Activated naive CD4-positive, alpha-beta T cell treated with Interleukin-2 at 50 U/mL for 16 hours (primary cell): Measurements from ENCODE around the gene SRSF6.
"Not testable (repeated sequence)": the region's sequence is repeated elsewhere in the genome, so short reads cannot be mapped to it uniquely, and the experiment has no call there.

Experiments
- DNase-seq: peaks from one replicate; pipeline ENCODE4 v3.0.0-alpha.2; 2020

SRSF6 gene

DNA sequence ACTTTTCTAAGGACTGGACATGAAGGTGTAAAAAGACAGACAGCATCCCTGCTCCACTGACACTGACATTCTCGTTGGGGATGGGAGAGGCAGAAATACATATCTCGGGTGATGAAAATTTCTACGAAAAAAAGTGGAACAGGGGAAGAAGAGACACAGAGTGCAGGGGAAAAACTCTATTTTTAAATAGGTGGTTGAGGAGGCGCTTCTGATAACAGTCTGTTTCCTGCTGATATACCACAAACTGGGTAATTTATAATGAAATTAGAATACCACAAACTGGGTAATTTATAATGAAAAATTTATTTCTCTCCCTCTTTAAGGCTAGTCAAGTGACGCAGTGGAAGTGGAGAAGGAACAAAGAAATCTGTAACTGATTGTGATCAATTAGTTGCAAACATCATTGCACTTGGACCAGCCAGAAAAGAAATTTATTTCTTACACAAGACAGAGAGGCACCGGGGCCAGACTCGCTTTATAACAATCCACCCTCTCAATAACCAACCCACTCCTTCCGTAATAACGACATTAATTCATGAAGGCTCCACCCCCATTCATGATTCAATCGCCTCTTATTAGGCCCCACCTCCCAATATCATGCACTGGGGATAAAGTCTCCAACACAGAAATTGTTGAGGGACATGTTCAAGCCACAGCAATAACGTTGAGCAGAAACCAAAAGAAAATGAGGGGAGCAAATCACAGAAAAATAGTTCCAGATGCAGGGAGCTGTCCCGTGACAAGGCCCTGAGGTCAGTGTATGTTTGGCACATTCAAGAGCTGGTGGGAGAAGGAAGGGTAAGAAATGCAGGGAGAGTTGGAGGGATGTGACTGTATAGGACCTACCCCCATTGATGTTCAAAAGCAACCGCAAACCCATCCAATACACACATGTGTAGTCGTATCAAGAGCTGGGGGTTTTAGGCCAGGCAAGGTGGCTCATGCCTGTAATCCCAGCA is 6.6 kb upstream of the SRSF6 start:
- no peak for DNase-seq

DNA sequence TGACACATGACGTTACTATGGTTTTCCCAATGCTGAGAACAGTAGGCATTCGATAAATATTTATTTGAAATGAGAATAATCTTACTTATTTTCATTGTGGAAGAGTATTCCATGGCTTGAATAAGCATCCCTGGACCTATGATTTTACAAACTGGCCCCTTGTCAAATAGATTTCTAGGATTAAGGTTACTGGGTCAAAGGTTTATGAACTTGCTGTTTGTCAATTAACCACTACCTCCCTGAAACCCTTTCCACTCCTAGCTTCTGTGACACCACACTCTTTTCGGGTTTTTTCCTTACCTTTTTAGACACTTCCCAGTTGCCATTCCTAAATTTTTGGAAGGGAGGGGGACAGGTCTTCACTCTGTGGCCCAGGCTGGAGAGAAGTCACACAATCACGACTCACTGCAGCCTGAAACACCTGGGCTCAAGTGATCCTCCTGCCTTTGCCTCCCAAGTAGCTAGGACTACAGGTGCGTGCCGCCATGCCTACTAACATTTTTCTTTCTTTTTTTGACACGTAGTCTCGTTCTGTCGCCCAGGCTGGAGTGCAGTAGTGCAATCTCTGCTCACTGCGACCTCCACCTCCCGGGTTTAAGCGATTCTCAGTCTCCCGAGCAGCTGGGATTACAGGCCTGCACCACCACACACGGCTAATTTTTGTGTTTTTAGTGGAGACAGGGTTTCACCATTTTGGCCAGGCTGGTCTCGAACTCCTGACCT is 5.1 kb upstream of the SRSF6 start:
- DNase-seq: no peak

DNA sequence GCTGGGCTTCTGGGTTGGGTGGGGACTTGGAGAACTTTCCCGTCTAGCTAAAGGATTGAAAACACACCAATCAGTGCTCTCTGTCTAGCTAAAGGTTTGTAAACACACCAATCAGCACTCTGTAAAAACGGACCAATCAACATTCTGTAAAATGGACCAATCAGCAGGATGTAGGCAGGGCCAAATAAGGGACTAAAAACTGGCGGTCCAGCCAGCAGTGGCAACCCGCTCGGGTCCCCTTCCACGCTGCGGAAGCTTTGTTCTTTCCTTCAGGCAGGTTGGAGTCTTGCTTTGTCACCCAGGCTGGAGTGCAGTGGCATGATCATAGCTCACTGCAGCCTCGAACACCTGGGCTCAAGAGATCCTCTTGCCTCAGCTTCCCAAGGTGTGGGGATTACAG is 1.4 kb upstream of the SRSF6 start:
- DNase-seq: not testable (repeated sequence)

DNA sequence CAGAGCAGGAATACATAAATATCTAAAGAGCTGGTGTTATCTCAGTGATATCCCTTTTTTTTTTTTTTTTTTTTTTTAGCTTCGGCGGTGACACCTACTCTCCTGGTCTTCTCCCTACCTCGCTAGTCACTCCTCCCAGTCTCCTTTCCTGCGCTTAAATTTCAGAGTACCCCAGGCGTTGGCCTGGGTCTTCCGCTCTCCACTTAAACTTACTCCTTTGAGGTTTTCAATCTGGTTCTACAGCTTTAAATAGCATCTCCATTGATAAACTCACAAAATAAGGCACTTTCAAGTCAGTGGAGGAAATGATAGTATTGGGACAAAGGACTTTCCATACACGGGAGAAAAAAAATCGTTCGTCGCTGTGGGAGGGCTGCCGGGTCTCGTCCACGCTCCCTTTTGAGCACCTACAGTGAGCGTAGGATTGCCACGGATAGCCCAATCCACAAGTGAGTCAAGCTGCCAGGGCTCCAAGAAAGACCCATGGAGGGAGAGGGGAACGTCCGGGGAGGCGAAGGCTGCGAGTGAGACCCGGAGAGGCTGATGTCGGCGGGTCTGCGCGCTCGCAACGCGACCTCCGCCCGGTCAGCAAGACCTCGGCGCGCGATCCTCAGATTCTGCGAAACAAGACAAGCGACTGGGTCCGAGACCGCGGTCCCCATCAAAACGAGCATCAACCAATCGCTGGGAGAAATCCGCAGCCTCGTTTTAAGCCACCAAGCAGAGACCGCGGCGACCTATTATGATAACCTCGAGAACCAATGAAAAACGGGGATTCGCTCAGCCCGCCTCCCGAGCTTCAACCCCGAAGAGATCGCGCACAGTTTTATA is 672 bp upstream of the SRSF6 start:
- peak; percentile 87 for DNase-seq

DNA sequence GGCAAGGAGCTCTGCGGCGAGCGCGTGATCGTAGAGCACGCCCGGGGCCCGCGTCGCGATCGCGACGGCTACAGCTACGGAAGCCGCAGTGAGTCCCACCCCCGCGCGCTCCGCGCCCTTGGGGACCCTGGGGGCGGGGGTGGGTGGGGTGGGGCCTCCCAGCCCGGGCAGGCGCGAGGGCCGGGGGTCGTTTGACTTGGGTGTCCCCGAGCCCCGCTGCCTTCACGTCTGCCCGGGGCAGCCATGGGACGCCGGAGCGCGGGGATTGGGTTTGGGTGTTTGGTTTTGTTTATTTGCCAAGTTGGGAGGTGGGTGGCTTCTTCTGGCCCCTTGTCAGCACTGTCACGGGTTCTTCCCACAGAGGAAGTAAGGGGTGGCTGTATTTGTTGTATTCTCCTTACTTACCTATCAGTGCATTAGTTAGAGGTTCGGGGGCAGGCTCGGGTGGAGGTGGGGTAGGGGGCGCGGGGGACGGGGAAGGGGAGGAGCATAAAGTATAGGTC is 777 bp downstream of the SRSF6 start:
- DNase-seq: no peak

DNA sequence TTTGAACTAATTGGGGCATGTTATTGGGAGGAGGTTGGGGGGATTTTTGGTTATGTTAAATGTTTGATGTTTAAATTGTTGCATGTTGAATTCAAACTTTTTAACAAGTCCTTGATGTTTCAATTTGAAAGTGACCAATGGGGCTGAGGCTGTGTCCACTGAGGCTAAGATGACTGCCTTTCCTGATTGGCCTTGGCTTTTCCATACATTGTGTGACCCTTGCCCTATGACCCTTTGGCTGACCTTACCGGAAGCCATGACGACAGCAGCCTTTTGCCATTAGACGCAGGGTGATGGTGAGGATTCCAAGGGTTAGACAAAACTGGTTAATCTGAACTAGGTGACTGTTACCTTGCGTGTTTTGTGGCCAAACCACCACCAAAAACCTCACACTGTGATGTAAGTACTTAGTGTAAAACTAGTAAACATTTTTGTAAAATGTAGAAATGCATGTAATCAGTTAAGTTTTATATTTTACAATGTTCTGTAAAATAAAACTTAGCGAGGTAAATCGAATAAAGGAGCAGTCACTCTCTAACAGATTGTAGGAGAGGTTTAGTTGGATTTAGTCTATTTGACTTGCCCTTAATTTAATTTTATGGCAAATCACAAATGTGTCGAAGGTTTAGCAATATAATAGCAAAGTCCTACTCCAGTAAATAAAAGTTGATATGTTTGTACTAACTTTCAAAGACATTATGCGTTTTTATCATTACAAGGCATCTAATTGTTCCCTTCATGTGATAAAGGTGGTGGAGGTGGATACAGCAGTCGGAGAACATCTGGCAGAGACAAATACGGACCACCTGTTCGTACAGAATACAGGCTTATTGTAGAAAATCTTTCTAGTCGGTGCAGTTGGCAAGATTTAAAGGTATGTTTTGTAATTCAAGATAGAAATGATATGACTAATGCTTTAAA is 1.6 kb downstream of the SRSF6 start:
- peak; percentile 15 for DNase-seq

DNA sequence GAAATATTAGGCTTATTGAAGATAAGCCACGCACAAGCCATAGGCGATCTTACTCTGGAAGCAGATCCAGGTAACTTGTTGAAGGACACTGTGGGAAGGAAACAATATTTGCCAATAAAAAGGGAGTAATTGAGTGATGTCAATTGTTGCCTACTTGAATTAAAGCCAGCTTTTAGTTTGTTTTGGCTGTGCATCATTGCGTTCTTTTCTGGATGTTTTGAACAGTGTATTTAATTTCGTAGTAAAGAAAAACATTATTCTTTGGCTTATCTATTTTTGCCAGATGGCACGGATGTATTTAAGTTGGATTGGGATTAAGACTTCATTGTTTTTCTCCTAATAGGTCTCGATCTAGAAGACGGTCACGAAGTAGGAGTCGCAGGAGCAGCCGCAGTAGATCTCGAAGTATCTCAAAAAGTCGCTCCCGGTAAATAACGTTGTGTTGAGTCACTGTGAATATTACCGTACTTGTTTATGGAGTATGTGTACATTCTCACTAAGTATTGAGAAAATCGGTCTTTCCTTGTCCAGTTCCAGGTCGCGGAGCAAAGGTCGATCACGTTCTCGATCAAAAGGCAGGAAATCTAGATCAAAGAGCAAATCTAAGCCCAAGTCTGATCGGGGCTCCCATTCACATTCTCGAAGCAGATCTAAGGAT is 2.6 kb downstream of the SRSF6 start:
- no peak for DNase-seq

DNA sequence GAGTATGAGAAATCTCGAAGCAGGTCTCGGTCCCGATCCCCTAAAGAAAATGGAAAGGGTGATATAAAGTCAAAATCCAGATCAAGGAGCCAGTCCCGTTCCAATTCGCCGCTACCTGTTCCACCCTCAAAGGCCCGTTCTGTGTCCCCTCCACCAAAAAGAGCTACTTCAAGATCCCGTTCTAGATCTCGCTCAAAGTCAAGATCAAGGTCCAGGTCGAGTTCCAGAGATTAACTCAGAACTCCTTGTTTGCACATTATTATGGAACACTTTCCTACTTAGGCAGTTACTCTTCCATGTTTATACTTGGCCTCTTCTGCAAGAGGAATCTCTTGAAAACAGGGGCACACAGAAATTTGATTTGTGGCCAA is 3.1 kb downstream of the SRSF6 start:
- DNase-seq: no peak

DNA sequence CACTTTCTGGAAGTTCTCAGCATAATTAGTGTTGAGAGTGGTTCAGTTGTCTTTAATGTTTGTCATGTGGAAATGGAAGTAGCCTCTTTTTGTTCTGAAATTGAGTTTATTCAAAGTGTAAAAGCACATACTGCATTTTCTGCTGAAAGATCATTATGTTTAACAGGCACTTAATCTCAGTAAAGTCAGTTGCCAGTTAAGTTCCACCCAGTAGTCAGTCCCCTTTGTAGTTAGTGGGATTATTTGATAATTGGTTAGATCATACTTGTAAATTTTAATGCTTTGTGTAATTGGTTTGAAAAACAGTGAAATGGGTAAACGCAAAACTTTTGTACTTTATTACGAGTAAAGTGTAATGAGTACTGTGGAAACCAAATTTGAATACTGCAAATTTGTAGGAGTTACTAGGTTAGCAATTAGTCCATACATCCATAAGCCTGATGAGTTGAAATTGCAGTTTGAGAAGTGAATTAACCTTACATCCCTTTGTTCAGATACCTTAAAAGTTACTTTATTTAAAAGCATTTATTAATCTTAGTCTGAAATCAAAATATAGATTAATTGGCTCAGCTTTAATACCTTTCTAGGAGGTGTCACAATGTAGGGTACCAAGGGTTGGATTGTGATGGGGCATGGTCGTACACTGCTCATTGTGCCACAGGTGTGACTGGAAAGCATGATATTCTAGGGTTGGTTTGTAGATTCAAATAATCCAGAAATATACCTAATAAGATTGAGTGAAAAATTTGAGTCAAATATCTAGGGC is 4.4 kb downstream of the SRSF6 start:
- no peak for DNase-seq

DNA sequence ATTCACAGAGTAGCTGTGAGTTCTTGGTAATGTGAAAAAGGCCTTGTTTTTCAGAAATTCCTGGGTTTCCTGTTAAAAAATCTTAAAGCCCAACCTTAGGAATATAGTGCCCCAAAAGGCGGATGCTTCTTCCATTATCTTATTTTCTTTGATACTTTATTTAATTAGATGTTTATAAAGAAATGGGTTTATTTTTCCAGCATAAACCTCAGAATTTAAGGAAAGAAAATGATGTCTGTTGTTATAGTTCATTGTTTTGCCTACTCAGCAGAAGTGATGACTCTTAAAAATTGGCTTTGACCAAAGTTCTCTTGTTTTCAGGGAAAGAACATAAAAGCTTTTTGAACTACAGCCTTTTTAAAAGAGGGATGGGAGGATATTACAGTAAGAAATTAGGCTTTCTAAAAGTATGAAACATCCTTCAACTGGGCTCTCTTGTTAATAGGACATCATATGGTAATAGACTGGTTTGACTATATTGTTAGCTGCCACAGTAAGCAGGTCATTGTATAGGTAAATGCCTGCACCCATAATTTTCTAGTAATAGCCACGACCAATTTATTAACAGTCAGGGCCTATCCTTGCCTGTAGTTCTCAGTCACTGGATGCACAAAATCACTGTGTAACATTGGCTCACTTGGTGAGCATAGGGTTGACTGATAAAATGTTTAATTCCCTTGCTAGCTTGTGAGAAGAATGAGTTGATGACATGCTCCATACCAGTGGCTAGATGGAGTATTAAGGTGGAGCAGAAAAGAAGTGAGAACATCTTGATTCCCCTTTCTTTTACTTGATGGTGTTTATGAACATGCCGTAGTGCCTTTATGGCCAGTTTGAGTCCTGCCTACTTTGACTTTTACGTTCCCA is 5.2 kb downstream of the SRSF6 start:
- no peak for DNase-seq

DNA sequence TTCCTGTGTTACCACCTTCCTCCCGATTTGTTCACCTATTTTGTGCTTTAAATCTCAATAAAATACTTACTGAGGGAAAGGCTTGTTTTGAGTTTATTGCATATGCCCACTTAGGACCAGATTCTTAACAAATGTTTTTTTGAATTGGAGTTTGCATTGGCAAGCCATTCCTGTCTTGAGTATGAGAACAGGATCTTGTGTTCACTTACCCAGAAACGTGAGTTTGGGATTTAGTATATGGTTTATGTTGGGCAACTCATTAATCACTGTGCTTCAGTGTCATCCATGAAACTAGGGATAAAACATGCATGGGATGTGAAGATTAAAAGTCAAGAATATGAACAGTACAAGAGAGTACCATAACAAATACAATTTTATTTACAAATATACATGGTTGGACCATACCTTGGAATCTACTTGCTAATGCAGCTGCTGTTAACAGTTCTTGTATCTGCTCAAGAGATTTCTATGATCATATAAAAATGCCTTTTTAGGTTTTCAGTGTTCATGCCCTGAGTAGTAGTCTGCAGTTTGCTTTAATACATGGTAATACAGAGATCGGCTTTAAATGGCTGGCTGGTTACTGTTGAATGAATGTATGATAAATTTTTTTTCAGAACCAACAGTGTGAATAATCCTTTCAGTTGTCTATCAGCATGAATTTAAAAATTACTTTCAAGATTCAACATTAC is 6.0 kb downstream of the SRSF6 start:
- no peak for DNase-seq

DNA sequence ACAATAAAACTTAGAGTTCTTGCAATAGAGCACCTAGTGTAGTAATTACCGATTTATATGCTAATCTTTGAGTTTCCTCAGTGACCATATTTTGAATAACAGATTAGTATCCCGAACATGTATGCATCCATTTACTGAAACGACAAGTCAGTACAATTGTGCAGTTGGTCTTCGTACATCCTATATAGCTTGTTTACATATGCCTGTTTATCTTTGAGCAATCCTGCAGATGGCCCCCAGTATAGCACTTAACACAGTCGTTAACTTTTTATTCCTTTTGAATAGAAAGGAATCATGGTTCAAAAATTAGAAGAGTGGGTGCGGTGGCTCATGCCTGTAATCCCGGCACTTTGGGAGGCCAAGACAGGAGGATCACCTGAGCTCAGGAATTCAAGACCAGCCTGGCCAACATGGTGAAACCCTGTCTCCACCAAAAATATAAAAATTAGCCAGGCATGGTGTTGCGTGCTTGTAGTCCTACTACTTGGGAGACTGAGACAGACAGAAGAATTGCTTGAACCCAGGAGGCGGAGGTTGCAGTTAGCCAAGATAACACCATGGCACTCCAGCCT is 6.6 kb downstream of the SRSF6 start:
- DNase-seq: no peak

DNA sequence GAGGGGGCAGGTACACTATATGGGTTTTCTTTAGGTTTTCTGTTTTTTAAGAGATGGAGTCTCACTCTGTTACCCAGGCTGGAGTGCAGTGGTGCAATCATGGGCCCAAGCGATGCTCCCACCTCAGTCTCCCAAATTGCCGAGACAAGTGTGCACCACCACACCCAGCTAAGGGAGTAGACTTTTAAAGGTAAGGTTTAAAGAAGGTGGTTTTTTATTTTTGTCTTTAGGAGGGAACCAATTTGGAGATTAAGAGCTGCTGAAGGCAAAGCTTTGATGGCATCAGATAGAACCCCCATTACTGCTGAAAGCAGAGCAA is 7.9 kb downstream of the SRSF6 start:
- DNase-seq: no peak

DNA sequence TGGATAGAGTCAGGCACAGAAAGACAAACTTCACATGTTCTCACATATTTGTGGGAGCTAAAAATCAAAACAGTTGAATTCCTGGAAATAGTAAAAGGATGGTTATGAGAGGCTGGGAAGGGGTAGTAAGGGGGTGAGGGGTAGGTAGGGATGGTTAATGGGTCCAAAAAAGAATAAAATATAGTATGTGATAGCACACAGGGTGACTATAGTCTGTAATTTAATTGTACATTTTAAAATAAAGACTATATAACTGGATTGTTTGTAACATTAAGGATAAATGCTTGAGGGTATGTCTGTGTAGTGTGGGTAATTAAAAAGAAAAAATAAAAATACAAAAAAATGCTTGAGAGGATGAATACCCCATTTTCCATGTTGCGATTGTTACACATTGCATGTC is 9.9 kb downstream of the SRSF6 start:
- DNase-seq: no peak

DNA sequence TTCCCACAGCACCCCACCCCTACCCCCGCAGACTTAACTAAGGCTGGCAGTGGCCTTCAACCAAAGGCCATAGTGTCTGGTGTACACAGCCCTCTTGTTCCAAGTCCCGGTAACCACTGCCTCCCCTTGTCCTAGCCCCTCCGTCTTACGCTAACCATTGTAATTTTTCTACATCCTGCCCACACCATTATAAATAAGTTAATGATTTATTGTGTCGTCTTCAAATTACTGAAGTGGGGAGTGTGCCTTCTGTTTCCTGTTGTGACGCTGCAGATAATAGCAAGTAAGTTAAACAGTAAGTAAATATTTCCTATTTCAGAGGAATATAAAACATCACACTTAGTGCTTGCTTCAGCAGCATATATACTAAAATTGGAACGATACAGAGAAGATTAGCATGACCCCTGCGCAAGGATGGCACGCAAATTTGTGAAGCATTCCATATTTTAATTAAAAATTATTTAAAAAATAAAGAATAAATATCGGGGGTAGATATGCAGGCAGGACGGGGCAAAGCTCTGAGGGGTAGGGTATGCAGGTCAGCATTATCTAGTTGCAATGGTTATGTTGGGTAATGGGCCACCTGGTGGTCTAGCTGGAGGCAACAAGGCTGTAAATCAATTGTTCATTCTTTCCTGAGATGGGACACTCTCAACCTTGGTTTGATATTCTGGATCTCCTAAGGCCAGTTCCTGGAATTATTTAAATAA is 15.1 kb downstream of the SRSF6 start:
- no peak for DNase-seq

DNA sequence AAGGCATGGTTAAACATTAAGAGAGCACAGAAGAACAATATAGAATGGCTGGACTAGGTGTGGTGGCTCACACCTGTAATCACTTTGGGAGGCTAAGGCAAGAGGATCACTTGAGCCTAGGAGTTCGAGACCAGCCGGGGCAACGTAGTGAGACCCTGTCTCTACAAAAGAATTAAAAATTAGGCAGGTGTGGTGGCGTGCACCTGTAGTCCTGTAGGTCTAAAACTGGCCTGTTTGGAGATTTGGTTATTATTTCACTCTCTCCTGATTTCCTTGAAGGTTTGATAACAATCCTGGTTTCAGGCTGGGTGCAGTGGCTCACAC is 15.6 kb downstream of the SRSF6 start:
- DNase-seq: no peak

DNA sequence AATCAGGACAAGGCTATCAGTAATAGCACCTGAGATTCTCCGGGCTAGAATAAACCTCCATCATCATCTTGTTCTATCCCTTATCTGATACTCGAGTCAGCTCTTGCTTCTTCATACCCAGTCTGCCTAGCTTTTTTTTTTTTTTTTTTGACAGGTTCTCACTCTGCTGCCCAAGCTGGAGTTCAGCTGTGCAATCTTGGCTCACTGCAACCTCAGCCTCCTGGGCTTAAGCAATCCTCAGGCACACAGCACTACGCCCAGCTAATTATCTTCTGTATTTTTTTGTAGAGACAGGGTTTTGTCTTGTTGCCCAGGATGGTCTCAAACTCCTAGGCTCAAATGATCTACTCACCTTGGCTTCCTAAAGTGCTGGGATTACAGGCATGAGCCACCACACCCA is 19.5 kb downstream of the SRSF6 start:
- DNase-seq: no peak

DNA sequence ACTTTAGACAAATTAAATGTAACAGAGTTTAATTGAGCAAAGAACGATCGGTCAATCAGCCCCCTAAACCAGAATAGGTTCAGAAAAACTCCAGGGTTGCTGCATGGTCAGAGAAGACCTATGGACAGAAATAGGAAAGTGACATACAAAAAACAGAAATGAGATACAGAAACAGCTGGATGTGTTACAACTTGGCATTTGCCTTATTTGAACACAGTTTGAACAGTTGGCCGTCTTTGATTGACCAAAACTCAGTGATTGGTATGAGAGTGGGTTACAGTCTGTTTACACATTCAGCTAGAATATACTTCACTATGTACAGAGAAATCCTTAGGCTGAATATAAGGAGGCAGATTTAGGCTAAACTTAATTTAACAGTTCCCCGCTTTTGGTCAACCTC is 19.9 kb downstream of the SRSF6 start:
- no peak for DNase-seq
